C1 segment of cervical spinal cord (tissue), 14 donors: Measurements from ENCODE around the gene DEFB131B.
"Not testable (repeated sequence)": the region's sequence is repeated elsewhere in the genome, so short reads cannot be mapped to it uniquely, and the experiment has no call there.

Source experiments
- DNase-seq, 14 donors: peaks; one replicate each; lab custom pipeline; 2025; lab: John Stamatoyannopoulos, UW

Gene DEFB131B

GRCh38 chr11:71911321-71911985, 33.2 kb downstream of the DEFB131B start:
- not testable (repeated sequence) for DNase-seq

- not testable (repeated sequence) for DNase-seq
Measured at GRCh38 chr11:71911986-71912340, 33.7 kb downstream of the DEFB131B start.

DNA sequence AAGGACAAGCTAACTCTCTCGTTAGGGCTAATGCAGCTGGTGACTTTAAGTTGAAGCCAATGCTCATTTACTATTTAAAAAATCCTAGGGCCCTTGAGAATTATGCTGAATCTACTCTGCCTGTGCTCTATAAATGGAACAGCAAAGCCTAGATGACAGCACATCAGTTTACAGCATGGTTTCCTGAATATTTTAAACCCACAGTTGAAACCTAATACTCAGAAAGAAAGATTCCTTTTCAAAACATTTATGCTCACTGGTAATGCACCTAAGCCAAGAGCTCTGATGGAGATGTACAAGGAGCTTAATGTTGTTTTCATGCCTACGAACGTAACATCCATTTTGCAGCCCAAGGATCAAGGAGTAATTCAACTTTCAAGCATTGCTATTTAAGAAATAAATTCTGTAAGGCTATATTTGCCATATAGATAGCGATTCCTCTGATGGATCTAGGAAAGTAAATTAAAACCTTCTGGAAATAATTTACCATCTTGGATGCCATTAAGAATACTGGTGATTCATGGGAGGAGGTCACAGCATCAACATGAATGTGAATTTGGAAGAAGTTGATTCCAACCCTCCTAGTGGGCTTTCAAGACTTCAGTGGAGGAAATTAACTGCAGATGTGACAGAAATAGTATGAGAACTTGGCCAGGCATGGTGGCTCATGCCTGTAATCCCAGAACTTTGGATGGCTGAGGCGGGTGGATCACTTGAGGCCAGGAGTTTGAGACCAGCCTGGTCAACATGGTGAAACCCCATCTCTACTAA, 35.7 kb downstream of the DEFB131B start:
- no peak for DNase-seq

- no peak for DNase-seq
Measured at GRCh38 chr11:71914617-71915189, 36.5 kb downstream of the DEFB131B start.

GRCh38 chr11:71917646-71918140, 39.4 kb downstream of the DEFB131B start:
- no peak for DNase-seq

GRCh38 chr11:71927820-71928736, 49.8 kb downstream of the DEFB131B start, which contains the start of gene XNDC1N:
XNDC1N (minus strand) TSS chr11:71928594; CDS start chr11:71923353, 5,241 bp downstream.
- DNase-seq: peak in 13 of 14 donors; percentile 84 to 97 (median 90)

GRCh38 chr11:71928737-71929443, 50.6 kb downstream of the DEFB131B start, which contains the start of gene RNF121:
RNF121 (plus strand) TSS chr11:71929046; CDS start chr11:71929062, 16 bp downstream.
- DNase-seq: peak; percentile 84 to 99 (median 94)

DNA sequence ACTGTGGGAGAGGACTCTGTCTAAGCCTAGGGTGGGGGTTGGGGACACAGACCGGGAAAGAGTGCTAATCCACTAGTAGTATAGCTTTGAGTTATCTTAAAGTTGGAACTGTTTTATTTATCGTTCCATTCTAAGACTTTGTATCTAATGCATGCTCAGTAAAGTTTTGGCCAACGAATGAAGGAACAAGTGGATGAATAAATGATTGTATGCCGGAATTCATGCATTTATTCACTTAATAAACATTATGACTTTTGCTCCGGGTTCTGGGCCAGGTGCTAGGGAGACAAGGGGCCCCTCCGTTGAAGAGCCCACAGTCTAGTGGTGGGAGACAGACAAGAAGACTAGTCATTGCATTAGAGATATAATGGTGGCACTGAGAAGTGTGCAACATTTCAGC, 51.2 kb downstream of the DEFB131B start:
- DNase-seq: no peak

DNA sequence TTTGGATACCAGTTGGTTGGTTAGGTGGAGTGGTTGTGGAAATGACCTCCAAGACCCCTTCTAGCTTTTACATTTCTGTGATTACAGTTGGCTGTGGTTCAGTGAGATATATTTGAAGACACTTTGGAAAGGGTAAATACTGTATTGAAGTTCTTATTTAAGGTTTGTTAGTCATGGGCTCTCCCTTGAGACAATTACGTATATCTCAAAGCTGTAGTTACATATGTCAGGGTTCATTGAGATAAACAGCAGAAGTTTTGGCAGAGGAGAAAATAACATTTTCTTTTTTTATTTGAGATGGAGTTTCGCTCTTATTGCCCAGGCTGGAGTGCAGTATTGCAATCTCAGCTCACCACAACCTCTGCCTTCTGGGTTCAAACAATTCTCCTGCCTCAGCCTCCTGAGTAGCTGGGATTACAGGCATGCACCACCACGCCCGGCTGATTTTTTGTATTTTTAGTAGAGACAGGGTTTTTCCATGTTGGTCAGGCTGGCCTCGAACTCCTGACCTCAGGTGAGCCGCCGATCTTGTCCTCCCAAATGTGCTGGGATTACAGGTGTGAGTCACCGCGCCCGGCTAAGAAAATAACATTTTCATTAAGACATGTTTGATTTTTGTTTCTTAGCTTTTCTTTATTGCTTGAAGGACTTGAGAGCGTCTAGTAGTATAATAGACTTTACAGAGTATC, 52.4 kb downstream of the DEFB131B start:
- DNase-seq: no peak

DNA sequence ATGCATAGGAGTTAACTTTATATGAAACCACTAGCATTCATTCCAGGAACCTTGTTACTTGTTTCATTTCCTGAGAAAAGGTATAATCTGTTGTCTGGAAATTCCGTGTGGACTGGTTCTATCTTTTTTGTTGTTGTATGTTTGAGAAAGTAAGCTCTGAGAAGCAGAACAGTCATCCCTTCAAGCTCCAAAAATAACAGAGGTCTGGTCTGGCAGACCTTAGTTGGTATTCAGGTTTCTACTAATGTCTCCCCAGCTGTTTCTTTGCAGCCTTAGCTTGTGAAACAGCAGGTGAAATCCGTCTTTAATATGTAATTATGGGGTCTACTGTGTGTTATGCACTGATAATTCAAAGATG, 53.0 kb downstream of the DEFB131B start:
- no peak for DNase-seq

DNA sequence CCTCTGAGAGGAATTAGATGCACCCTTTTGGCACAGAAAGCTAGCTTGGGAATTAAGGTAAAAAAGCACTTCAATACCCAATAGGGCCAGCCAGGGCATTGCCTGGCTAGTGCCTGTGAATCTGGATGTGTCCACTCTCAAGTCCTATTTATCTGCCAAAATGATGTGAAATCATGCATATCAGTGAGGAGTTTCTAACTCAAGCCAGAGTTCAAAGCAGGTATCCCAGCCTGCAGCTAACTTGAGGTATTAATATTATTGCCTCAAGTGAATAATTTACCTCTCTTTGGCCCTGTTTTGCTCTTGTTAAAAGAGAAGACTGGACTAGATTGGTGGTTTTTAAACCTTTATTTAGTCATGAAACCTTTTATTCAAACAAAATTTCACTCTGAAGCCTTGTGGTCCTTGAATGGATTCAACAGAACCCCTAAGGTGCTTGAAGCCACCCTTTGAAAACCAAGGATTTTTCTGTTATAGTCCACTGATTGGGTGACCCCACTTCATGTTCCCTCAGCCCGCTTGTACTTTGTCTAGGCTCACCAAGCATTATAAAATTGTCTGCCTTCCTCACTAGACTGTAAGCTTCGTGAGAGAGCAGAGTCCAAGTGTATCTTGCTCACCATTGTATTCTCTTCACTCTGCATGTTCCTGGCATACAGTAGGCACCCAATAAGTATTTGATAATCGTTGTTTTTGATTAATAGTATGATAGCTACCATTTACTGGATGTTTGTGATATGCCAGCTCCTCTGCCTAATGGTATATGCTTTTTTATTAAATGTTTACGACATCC, 55.1 kb downstream of the DEFB131B start:
- DNase-seq: no peak
